ACC112 (cell line): Measurements from ENCODE around the gene KSR1.
A peak's percentile ranks its signal among the peaks of the same experiment; 100 is the strongest.

Source experiments
- H2AFZ ChIP-seq: fragments of 200-600 bp; sonication (generic); one replicate; pipeline ENCODE4 v1.6.0; 2017; ENCODE audit warnings: antibody characterized with exemption, low read length; ENCODE audit not compliant: unreplicated experiment
- H3K27ac ChIP-seq: fragments of 200-600 bp; sonication (generic); 2 replicates; pipeline ENCODE4 v1.5.1; 2014; ENCODE audit warnings: low read depth, mild to moderate bottlenecking, antibody characterized with exemption, low read length, moderate library complexity
- H3K27me3 ChIP-seq: fragments of 200-600 bp; sonication (generic); 2 replicates; pipeline ENCODE4 v1.6.1; 2014; ENCODE audit warnings: mild to moderate bottlenecking, antibody characterized with exemption, low read length, moderate library complexity, mixed read lengths; ENCODE audit not compliant: insufficient read depth
- H3K36me3 ChIP-seq: fragments of 200-600 bp; sonication (generic); 2 replicates; pipeline ENCODE4 v1.6.1; 2016; ENCODE audit warnings: mild to moderate bottlenecking, antibody characterized with exemption, low read length, moderate library complexity, mixed read lengths; ENCODE audit not compliant: insufficient read depth
- H3K4me1 ChIP-seq: fragments of 200-600 bp; sonication (generic); one replicate; pipeline ENCODE4 v1.6.1; 2016; ENCODE audit warnings: low read length, mixed read lengths; ENCODE audit not compliant: insufficient read depth, unreplicated experiment, control insufficient read depth
- H3K4me3 ChIP-seq: fragments of 200-600 bp; sonication (generic); 2 replicates; pipeline ENCODE4 v1.5.1; 2014; ENCODE audit warnings: mild to moderate bottlenecking, low read depth, low read length
- H3K79me2 ChIP-seq: fragments of 200-600 bp; sonication (generic); one replicate; pipeline ENCODE4 v1.6.0; 2016; ENCODE audit warnings: low read length; ENCODE audit not compliant: control insufficient read depth, unreplicated experiment, insufficient read depth

The KSR1 gene

DNA sequence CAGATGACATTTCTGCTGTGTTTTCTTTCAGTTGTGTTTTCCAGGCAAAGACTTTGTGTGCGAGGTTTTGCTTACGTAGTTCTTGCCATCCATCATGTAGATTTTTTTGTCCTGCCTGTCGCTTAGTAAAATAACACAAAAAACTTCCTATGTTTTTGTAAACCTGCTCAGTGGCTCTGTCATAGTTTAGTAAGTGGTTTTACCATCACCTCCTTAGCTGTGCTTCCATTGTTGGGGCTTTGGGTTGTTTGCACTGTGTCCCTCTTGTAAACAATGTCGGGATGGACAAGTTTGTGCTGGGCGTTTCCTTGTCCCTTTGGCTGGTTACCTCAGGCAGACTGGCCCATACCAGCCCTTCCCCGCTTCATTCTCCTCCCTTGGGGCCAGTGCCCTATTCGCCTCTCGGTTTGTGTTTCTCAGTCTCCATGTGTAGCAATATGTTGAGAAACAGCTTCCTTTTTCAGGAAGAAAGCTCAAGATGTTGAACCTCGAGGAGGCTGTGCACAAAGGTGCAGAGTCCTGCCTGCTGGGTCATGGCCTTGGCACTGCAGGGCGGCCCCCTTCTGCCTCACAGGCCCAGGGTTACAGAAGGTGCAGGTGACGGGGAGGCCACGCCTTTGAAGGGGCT is 74.6 kb downstream of the KSR1 start:
- no peaks in the 10 kb centered on the region for H3K79me2 ChIP-seq
- no peak overlapping the region for H3K4me3 ChIP-seq
- no peaks in the 10 kb centered on the region for H3K27me3 ChIP-seq
- no peaks in the 10 kb centered on the region for H3K36me3 ChIP-seq
- H2AFZ ChIP-seq = no peak overlapping the region
- peaks cover 27% of the 10 kb centered on the region for H3K4me1 ChIP-seq
- no peak overlapping the region for H3K27ac ChIP-seq

DNA sequence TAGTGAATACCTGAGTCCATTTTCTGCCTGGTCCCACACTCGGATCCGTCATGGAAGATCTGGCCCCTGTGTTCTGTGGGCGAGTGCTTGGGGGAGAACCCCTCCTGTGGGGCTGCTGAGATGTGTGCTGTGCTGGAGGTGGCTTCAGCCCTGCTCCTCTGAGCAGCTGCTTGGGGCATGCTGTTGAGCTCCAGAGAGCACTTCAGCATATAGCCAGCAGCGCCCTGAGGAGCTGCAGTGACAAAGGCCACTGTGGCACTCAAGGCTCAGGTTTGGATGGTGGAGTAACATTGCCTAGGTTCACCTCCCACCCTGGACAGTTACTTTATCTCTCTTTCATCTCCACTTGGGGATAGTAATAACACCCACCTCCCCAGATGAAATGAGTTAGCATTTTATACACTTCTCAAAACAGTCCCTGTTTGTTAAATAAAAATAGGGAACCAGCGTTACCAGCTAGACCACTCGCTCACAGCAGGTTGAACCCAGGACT is 75.3 kb downstream of the KSR1 start:
- H3K27ac ChIP-seq = no peak overlapping the region
- no peaks in the 10 kb centered on the region for H3K36me3 ChIP-seq

DNA sequence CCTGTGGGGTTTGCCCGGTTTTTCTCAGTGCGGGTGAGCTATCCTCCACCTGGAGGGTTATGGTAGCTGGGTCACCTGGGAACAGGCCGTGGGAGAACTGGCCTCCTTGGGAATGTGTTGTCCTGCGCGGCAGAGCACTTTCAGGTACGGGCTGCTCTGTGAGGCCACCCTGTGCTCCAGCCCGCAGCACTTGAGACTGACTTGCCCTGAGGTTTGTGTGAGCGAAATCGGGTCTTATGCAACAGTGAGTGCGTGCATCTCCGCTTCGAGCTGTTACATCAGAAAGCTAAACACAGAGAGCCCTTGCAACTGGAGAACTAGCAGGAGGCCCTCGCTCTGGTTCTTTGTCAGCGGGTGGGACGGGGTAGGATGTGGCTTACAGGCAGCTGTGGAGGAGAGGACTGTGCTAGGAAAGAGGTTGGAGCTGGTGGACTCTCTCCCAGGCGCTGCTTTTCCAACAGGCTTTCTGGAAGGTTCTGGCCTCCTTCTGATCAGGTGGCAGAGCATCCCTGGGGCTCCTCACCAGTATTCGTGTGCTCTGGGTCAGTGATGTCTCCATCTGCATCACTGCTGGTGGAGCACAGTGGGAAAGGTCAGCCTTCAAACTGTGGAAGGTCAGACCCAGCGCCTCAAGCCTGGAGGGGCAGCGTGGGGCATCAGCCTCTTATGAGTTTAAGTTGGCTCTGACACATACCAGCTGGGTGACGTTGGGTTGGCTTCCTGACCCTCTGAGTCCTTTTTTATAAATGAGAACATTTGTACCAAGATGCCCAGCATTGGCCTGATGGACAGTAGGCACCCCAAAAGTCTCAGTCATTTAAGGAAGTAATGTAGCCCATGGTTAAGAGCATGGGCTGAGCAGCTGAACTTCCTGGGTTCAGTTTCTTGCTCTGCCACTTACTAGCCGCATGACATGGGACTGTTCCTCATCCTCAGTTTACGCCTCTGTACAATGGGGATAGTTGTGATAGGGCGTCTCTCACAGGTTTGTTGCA is 76.3 kb downstream of the KSR1 start:
- Histone ChIP-seq H3K4me1 (peaks cover 30% of the 10 kb centered on the region), H2AFZ (no peak overlapping the region)

More for the DNA sequence above, 75.3 kb downstream of the KSR1 start:
- peaks cover 30% of the 10 kb centered on the region for H3K4me1 ChIP-seq
- H2AFZ ChIP-seq = no peak overlapping the region
- no peak overlapping the region for H3K4me3 ChIP-seq
- H3K79me2 ChIP-seq = no peaks in the 10 kb centered on the region
- H3K27me3 ChIP-seq = no peaks in the 10 kb centered on the region

DNA sequence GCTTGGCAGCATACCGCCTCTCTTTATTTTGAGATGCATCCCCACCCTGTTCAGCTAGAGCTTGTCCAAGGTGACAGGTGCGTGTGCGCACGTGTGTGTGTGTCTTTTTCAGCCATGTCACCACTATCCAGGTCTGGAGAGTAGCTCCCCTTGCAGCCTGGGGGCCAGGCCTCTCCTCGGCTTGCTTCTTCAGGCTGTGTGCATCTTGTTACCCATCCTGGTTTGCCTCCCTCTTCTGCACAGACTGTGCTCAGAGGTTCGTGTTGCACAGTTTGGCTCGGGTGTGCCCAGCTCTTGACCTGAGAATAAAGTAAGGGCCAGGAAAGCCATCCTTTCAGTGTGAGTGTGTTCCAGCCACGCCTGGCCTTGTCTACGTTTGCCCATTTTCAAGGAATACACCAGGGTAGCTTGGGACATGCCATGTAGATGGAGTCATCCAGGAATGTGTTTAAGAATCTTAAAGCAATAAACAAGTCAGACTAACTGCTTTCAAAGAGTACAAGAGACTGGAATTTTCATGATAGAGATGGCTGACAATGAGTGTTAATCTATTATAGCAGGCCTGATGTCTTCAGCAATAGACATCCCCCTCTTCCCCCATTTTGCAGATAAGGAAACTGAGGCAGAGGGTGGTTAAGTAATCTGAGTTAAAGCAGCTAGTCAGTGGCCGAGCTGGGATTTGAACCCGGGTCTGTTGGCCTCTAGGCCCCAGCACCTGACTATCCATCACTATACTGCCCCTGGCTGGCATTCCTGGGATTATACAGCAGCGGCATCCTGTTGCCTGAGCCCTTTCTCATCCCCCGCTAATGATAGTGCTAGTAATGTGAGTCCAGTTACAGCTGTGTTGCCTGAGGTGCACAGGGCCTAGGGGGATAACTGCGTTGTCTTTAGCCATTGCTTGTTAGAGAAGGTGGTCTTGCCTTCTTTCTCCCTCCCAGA is 77.9 kb downstream of the KSR1 start:
- Histone ChIP-seq H3K27me3 (no peaks in the 10 kb centered on the region), H3K4me1 (peaks cover 30% of the 10 kb centered on the region), H3K27ac (peak overlapping the region; percentile 58), H2AFZ (no peak overlapping the region), H3K4me3 (no peak overlapping the region), H3K36me3 (no peaks in the 10 kb centered on the region), H3K79me2 (no peaks in the 10 kb centered on the region)

More for the DNA sequence above, 76.3 kb downstream of the KSR1 start:
- H3K27me3 ChIP-seq = no peaks in the 10 kb centered on the region
- H3K27ac ChIP-seq = no peak overlapping the region
- H3K4me3 ChIP-seq = no peak overlapping the region
- H3K79me2 ChIP-seq = no peaks in the 10 kb centered on the region
- no peaks in the 10 kb centered on the region for H3K36me3 ChIP-seq

DNA sequence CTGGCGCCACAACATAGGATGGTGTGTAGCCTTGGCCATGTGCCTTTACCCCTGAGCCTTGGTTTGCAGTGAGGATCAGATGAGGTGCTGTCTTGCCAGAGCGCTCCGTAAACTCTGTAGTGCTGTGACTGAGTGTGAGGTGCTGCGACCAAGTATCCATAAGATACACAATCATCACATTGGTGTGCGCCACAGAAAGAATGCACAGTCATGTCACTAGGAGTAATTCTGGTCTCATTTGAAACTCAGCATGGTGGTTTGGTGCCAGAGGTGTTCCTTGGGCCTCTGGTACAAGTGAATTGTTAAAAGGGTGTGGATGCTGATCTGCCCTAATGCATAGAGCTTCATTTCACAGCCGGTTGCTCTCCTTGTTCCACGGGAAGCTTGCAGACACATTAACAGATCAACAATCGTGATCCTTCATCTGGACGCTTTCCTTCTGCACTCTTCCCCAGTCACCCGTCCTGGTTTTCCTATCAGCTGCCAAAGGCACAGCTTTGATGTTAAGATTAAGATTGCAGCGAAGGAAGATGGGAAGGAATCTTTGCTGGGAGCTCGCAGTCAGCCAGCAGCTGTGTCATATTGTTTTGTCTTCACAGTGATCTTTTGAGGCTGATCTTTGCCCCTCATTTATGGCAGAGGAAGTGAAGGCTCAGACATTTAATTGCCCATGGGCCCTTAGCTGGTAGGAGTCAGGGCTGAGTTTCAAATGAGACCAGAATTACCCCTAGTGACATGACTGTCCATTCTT is 79.1 kb downstream of the KSR1 start:
- Histone ChIP-seq H3K27ac (no peak overlapping the region), H3K36me3 (no peaks in the 10 kb centered on the region), H2AFZ (no peak overlapping the region), H3K4me3 (no peak overlapping the region), H3K79me2 (no peaks in the 10 kb centered on the region), H3K4me1 (peaks cover 41% of the 10 kb centered on the region), H3K27me3 (no peaks in the 10 kb centered on the region)

DNA sequence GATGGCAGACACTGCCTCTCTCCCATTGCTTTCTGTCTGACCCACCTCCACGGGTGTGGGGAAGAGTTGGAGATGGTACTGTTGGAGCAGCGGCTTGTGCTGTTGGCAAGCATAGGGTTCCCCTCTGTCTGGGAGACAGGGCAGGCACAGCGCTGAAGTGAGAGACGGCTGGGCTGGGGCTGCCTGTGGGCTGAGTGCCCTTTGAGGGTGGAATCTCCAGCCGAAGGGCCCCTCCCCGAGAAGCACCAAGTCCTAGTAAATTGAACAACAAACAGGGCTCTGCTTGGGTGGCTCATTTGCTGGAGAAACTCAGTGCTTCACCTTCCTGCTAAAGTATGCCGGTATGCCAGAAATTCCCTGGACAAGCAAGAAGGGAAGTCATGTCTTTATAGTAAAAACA is 79.7 kb downstream of the KSR1 start:
- no peak overlapping the region for H2AFZ ChIP-seq
- H3K4me3 ChIP-seq = no peak overlapping the region
- H3K36me3 ChIP-seq = no peaks in the 10 kb centered on the region
- no peak overlapping the region for H3K27ac ChIP-seq
- no peaks in the 10 kb centered on the region for H3K27me3 ChIP-seq
- H3K79me2 ChIP-seq = no peaks in the 10 kb centered on the region
- H3K4me1 ChIP-seq = peaks cover 46% of the 10 kb centered on the region

DNA sequence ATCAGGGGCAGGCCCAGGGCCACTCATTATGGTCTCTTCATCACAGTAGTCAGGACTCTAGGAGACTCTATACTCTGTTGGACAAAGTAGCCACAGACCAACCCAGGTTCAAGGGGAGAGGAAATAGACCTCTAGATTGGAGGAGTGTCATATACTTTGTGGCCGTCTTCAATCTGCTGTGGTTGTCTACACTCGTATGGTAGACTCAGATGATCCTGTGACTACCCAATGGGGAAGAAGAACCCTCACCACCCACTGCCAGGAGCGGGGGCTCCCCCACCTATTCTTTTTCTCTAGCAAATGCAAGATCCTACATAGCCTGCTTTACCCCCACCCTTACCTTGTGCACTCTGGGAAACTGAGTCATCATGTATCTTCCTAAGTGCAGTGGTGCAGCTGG is 80.5 kb downstream of the KSR1 start:
- H3K36me3 ChIP-seq = no peaks in the 10 kb centered on the region
- H3K4me1 ChIP-seq = peaks cover 50% of the 10 kb centered on the region
- no peak overlapping the region for H3K27ac ChIP-seq
- no peak overlapping the region for H3K4me3 ChIP-seq
- no peak overlapping the region for H2AFZ ChIP-seq
- H3K27me3 ChIP-seq = no peaks in the 10 kb centered on the region
- no peaks in the 10 kb centered on the region for H3K79me2 ChIP-seq

DNA sequence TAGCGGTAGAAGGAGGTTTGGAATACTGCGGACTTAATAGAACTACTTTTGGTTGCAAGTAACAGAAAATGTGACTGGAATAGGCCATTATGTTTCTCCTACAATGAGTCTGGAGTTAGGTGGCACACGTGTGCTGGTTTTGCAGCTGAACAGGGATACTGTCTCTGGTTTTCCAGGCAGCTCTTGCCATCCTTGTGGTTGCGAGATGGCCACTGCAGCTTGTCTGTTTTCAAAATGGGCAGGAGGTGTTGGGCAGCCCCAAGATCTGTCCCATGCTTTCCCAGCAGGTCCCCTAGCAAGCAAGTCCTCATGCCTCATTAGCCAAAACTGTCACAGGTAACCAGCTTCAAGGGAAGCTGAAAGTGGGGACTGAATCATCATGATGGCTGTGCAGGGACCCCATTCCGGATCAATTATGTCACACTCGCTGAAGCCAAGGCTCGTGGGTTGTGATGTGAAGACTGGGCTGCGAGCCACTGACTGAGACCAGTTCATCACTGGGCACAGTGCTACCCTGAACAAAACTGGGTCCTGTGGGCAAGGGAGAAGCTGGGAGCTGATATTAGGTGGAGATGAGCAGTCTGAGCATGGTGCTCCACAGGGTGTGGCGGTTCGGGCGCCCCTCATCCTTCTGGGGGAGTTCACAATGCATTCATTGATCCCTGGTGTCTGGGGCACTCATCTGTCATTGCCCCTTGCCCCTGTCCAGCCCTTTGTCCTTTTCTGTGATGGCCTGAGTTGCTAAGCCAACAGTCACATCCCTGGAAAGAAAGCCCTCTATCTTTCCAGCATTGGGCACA is 82.1 kb downstream of the KSR1 start:
- Histone ChIP-seq H3K36me3 (no peaks in the 10 kb centered on the region), H3K79me2 (no peaks in the 10 kb centered on the region), H3K27me3 (no peaks in the 10 kb centered on the region), H3K4me1 (peaks cover 52% of the 10 kb centered on the region), H3K4me3 (no peak overlapping the region), H2AFZ (no peak overlapping the region), H3K27ac (no peak overlapping the region)

DNA sequence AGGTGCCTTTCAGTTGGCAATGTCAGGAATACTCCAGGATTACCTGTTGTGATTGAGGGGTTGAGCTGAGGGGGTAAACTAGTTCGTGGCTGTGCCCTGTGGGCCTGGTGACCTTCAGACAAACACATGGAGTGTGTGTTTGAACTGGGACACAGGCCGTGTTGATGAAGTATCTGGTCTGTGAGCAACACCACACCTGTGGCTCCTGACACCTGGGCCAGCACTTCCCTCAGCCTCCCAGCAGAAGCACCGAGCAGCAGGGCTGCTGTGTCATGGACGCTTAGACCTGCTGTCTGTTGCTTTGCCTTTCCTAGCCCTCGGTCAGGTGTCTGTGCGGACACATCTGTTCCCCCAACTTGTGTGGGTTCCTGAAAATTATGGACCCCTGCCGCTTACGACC is 82.9 kb downstream of the KSR1 start:
- no peak overlapping the region for H3K4me3 ChIP-seq
- peaks cover 46% of the 10 kb centered on the region for H3K4me1 ChIP-seq

More for the DNA sequence above, 82.9 kb downstream of the KSR1 start:
- Histone ChIP-seq H3K36me3 (no peaks in the 10 kb centered on the region), H3K79me2 (no peaks in the 10 kb centered on the region), H3K27me3 (no peaks in the 10 kb centered on the region), H2AFZ (no peak overlapping the region), H3K27ac (peak overlapping the region; percentile 81; the same call in 1 of the 2 replicates)
